ENCODE data around the gene RGS2. TPM values are rescaled to one million over a fixed set of nuclear protein-coding genes. Genes with fewer than 3 reads are reported as not detected.

RGS2 gene
- total RNA-seq, 4 donors from 2014 or later: 1.2 to 14.6 (median 5.8) TPM

DNA sequence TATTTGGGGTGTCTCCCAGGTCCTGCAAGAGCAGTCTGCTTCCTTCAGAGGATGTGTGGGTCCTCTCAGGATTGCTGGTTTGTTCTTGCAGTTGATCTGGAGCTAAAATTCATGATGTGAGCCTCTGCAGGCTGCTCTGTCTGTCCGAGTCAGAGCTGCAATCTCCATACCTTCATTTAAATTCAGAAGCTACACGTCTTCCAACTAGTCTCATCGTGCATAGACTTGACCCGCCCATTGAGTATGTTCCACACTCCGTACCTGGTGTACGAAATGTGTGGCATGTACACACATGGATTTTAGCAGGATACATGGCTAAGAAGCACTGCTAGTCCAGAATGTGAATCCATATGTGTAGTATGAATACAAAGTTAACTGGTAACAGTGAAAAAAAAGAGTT lies 25.0 kb upstream of the RGS2 start:
- no peaks in the 10 kb centered on the region for H3K9me3 ChIP-seq
- intact Hi-C loops (cut with DNase I; ENCODE audit: low total_unique reads): no loop called here
- no peak for DNase-seq
- in situ Hi-C loops (cut with MboI; ENCODE audit: low sequenced_read_pairs in 4 of 4): no loop called here
- TF ChIP-seq POLR2A (IDR thresholded peaks at IDR 0.05): no peak
- TF ChIP-seq, protein P1, sequence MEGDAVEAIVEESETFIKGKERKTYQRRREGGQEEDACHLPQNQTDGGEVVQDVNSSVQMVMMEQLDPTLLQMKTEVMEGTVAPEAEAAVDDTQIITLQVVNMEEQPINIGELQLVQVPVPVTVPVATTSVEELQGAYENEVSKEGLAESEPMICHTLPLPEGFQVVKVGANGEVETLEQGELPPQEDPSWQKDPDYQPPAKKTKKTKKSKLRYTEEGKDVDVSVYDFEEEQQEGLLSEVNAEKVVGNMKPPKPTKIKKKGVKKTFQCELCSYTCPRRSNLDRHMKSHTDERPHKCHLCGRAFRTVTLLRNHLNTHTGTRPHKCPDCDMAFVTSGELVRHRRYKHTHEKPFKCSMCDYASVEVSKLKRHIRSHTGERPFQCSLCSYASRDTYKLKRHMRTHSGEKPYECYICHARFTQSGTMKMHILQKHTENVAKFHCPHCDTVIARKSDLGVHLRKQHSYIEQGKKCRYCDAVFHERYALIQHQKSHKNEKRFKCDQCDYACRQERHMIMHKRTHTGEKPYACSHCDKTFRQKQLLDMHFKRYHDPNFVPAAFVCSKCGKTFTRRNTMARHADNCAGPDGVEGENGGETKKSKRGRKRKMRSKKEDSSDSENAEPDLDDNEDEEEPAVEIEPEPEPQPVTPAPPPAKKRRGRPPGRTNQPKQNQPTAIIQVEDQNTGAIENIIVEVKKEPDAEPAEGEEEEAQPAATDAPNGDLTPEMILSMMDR (IDR thresholded peaks at IDR 0.05 in 4 of 5, conservative IDR thresholded peaks at IDR 0.05 in 1 of 5): no peak
- H3K27me3 ChIP-seq: no peaks in the 10 kb centered on the region
- H3K36me3 ChIP-seq: no peaks in the 10 kb centered on the region
- no peak for ATAC-seq
- H3K4me1 ChIP-seq: no peaks in the 10 kb centered on the region
- no peak overlapping the region for H3K27ac ChIP-seq
- no peak overlapping the region for H3K4me3 ChIP-seq

DNA sequence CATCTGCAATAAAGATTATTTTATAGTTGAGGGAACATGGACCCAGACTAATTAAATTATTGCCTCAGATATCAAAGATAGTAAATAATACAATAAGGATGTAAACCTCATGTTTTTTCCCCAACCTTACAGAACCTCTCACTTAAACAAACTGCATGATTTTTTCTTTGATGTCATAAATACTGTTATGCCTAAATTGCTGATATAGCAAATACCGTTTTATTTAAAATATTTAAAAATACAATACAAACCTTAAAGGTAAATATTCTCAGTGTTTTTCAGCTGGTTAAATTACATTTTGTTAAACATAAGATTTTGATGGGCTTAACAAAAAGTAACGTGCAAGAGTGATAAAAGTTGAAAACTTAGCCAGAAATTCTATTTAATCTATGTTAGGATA lies 24.4 kb upstream of the RGS2 start:
- intact Hi-C loops (cut with DNase I; ENCODE audit: low total_unique reads): no loop called here
- TF ChIP-seq, protein P1 (IDR thresholded peaks at IDR 0.05 in 4 of 5, conservative IDR thresholded peaks at IDR 0.05 in 1 of 5): no peak
- no peak for TF ChIP-seq POLR2A (IDR thresholded peaks at IDR 0.05)
- in situ Hi-C loops (cut with MboI; ENCODE audit: low sequenced_read_pairs in 4 of 4): no loop called here

DNA sequence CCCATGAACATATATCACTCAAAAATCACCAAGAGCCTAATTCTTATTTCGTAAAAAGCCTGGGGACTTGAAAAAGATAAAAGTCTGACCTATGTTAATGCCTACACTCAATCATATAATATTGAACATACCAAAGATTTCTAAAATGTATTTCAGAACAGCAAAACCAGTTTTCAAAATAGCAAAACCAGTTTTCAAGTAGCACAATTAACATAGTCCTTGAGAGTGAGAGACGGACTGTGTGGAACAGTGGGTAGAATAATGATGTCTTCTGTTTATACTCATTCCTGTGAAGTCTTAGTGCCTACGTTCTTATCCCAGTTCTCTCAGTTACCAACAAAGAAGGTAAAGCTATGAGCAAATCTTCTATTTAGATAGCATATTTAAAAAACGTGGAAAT lies 22.3 kb upstream of the RGS2 start:
- Histone ChIP-seq H3K4me1 (no peaks in the 10 kb centered on the region), H3K4me3 (no peak overlapping the region), H3K36me3 (no peaks in the 10 kb centered on the region), H3K9me3 (no peaks in the 10 kb centered on the region), H3K27me3 (no peaks in the 10 kb centered on the region), H3K27ac (no peak overlapping the region)
- intact Hi-C loops (cut with DNase I; ENCODE audit: low total_unique reads) (no loop called here), in situ Hi-C loops (cut with MboI; ENCODE audit: low sequenced_read_pairs in 4 of 4) (no loop called here)
- no peak for DNase-seq
- ATAC-seq: no peak
- TF ChIP-seq, protein P1 (IDR thresholded peaks at IDR 0.05 in 4 of 5, conservative IDR thresholded peaks at IDR 0.05 in 1 of 5): no peak
- no peak for TF ChIP-seq POLR2A (IDR thresholded peaks at IDR 0.05)

More for the DNA sequence above, 24.4 kb upstream of the RGS2 start:
- no peaks in the 10 kb centered on the region for H3K4me1 ChIP-seq
- DNase-seq: no peak
- no peaks in the 10 kb centered on the region for H3K27me3 ChIP-seq
- no peaks in the 10 kb centered on the region for H3K9me3 ChIP-seq
- no peak overlapping the region for H3K4me3 ChIP-seq
- no peaks in the 10 kb centered on the region for H3K36me3 ChIP-seq
- no peak for ATAC-seq
- no peak overlapping the region for H3K27ac ChIP-seq

DNA sequence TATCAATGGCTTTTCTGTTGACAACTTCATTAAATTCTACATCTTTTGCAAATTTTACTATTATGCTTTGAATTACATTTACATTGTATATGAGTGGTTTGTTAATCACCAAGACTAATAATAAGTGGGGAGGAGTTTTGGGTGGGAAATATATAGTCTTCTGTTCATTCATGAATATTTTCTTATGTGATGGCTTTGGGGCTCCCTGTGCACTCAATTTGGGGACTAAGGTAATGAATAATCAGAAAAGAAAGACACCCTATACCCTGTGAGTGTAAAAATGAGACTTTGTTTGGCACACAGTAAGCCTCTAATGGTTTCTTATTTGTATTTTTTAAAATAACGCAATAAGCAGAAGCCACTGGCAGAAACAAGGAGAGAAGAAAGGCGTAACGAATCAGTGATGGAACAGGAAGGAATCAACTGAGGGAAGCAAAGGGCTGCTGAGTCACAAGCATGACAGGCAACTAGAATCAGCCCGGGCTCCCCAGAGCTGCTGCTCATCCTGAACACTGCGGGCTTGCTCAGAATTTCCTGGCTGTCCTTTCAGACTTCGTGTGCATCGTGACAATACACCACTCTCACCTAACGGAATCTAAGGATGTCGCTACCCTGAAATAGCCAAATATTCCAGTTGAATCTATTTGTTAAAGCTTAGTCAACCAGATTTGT lies 20.8 kb upstream of the RGS2 start:
- ATAC-seq: peak; percentile 46 to 58
- TF ChIP-seq POLR2A (IDR thresholded peaks at IDR 0.05): no peak
- TF ChIP-seq, protein P1 (IDR thresholded peaks at IDR 0.05 in 4 of 5, conservative IDR thresholded peaks at IDR 0.05 in 1 of 5): no peak
- Histone ChIP-seq H3K27me3 (no peaks in the 10 kb centered on the region), H3K36me3 (no peaks in the 10 kb centered on the region), H3K4me1 (no peaks in the 10 kb centered on the region), H3K4me3 (no peak overlapping the region), H3K9me3 (no peaks in the 10 kb centered on the region), H3K27ac (no peak overlapping the region)
- intact Hi-C loops (cut with DNase I; ENCODE audit: low total_unique reads) (no loop called here), in situ Hi-C loops (cut with MboI; ENCODE audit: low sequenced_read_pairs in 4 of 4) (no loop called here)
- peak in 1 of 2 donors; percentile 15 for DNase-seq

DNA sequence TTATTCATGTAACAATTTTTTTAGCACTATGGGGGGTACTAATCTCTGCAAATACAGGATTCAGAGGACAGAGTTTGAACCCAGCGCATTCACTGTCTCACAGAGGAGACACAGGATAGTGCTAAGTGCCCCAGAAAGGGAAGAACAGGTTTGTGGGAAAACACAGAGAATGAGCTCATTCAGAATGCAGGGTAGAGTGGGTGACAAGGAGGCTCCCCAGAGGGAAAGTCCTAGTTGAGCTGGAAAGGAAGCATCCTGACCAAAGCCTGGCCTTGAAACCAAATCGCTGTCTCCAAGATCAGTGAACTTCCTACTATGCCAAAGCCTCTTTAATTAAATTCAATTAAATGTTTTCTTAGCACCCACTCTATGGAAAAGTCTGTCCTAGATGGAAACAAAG lies 19.0 kb upstream of the RGS2 start:
- ATAC-seq: no peak
- Histone ChIP-seq H3K4me3 (no peak overlapping the region), H3K4me1 (no peaks in the 10 kb centered on the region), H3K27me3 (no peaks in the 10 kb centered on the region), H3K9me3 (no peaks in the 10 kb centered on the region), H3K36me3 (no peaks in the 10 kb centered on the region), H3K27ac (no peak overlapping the region)
- TF ChIP-seq, protein P1 (IDR thresholded peaks at IDR 0.05 in 4 of 5, conservative IDR thresholded peaks at IDR 0.05 in 1 of 5): no peak
- no peak for TF ChIP-seq POLR2A (IDR thresholded peaks at IDR 0.05)
- no peak for DNase-seq
- in situ Hi-C loops (cut with MboI; ENCODE audit: low sequenced_read_pairs in 4 of 4): no loop called here
- intact Hi-C loops (cut with DNase I; ENCODE audit: low total_unique reads): no loop called here
